Measurements from ENCODE around the gene PRDM1. TPM values are rescaled to one million over a fixed set of nuclear protein-coding genes. Genes with fewer than 3 reads are reported as not detected.

PRDM1 gene
- total RNA-seq, 1 donor from 2014 or later: 0.15 TPM

- H3K36me3 Mint-ChIP-seq (ENCODE audit: low read depth): no peaks in the 10 kb centered on the region
These were observed 498 bp upstream of the PRDM1 start for GRCh38 chr6:106085692-106085983.

GRCh38 chr6:106086814-106087175 lies 659 bp downstream of the PRDM1 start:
- peaks cover 16% of the 10 kb centered on the region for H3K27me3 Mint-ChIP-seq (ENCODE audit: low read depth)
- no peak overlapping the region for H3K27ac Mint-ChIP-seq (ENCODE audit: unreplicated experiment)
- no peaks in the 10 kb centered on the region for H3K36me3 Mint-ChIP-seq (ENCODE audit: low read depth)

More at GRCh38 chr6:106085692-106085983, 498 bp upstream of the PRDM1 start:
- DNase-seq (ENCODE audit: low spot score): no peak
- Mint-ChIP-seq H3K4me3 (ENCODE audit: unreplicated experiment) (peak overlapping the region; percentile 74), H3K27ac (ENCODE audit: unreplicated experiment) (no peak overlapping the region), H3K9me3 (ENCODE audit: low read depth) (no peaks in the 10 kb centered on the region), H3K4me1 (ENCODE audit: low read depth) (peaks cover 37% of the 10 kb centered on the region), H3K27me3 (ENCODE audit: low read depth) (peaks cover 19% of the 10 kb centered on the region)
- no peak for TF ChIP-seq CTCF (IDR thresholded peaks at IDR 0.05)

GRCh38 chr6:106087548-106088325 lies 1.6 kb downstream of the PRDM1 start:
- no peak for DNase-seq (ENCODE audit: low spot score)
- Mint-ChIP-seq H3K27me3 (ENCODE audit: low read depth) (peaks cover 16% of the 10 kb centered on the region), H3K36me3 (ENCODE audit: low read depth) (no peaks in the 10 kb centered on the region), H3K9me3 (ENCODE audit: low read depth) (no peaks in the 10 kb centered on the region), H3K27ac (ENCODE audit: unreplicated experiment) (peak overlapping the region; percentile 37), H3K4me1 (ENCODE audit: low read depth) (peaks cover 34% of the 10 kb centered on the region), H3K4me3 (ENCODE audit: unreplicated experiment) (peak overlapping the region; percentile 56)
- no peak for TF ChIP-seq CTCF (IDR thresholded peaks at IDR 0.05)

More at GRCh38 chr6:106086814-106087175, 659 bp downstream of the PRDM1 start:
- no peak overlapping the region for H3K4me3 Mint-ChIP-seq (ENCODE audit: unreplicated experiment)
- no peak for TF ChIP-seq CTCF (IDR thresholded peaks at IDR 0.05)
- H3K9me3 Mint-ChIP-seq (ENCODE audit: low read depth): no peaks in the 10 kb centered on the region
- H3K4me1 Mint-ChIP-seq (ENCODE audit: low read depth): peaks cover 37% of the 10 kb centered on the region
- DNase-seq (ENCODE audit: low spot score): no peak

GRCh38 chr6:106090001-106090400 lies 3.9 kb downstream of the PRDM1 start:
- H3K27me3 Mint-ChIP-seq (ENCODE audit: low read depth): peaks cover 15% of the 10 kb centered on the region
- DNase-seq (ENCODE audit: low spot score): no peak
- no peak overlapping the region for H3K4me3 Mint-ChIP-seq (ENCODE audit: unreplicated experiment)
- H3K27ac Mint-ChIP-seq (ENCODE audit: unreplicated experiment): no peak overlapping the region
- peak; percentile 50 for TF ChIP-seq CTCF (IDR thresholded peaks at IDR 0.05)
- peaks cover 24% of the 10 kb centered on the region for H3K4me1 Mint-ChIP-seq (ENCODE audit: low read depth)
- no peaks in the 10 kb centered on the region for H3K9me3 Mint-ChIP-seq (ENCODE audit: low read depth)
- H3K36me3 Mint-ChIP-seq (ENCODE audit: low read depth): no peaks in the 10 kb centered on the region

DNA sequence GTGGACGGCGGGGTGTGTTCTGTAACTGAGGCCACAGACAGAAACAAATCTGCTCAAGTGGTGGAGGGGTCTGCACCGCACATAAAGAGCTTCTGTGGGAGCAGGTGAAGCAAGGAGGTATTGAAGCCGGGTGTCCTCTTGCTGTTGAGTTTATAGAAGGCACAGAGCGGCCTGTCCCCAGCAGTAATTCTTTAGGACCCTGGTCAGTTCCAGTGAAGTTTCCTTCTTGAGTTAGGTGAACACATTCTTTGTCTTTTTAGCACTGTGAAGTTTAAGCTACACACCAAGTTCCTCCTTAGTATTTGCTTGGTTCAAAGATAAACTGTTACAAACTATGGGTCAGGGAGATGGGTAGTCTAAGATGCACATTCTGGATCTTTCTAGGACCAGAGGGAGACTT lies 6.1 kb downstream of the PRDM1 start:
- DNase-seq (ENCODE audit: low spot score): no peak
- Mint-ChIP-seq H3K36me3 (ENCODE audit: low read depth) (no peaks in the 10 kb centered on the region), H3K27ac (ENCODE audit: unreplicated experiment) (no peak overlapping the region), H3K27me3 (ENCODE audit: low read depth) (peaks cover 4% of the 10 kb centered on the region), H3K9me3 (ENCODE audit: low read depth) (no peaks in the 10 kb centered on the region), H3K4me1 (ENCODE audit: low read depth) (peaks cover 12% of the 10 kb centered on the region), H3K4me3 (ENCODE audit: unreplicated experiment) (no peak overlapping the region)
- TF ChIP-seq CTCF (IDR thresholded peaks at IDR 0.05): no peak

All from chondrocyte (in vitro differentiated cells).